HL-60/S4 treated with phorbol 12-myristate 13-acetate at 8.2 ng/mL for 4 days and 3 days (cell line): ENCODE measurements around the gene NELL2.
"Not testable (repeated sequence)": the region's sequence is repeated elsewhere in the genome, so short reads cannot be mapped to it uniquely, and the experiment has no call there.

Source experiments
- in situ Hi-C: fragments of 300-500 bp; cut with MboI; formaldehyde crosslinking; loops from 2 replicates; pipeline ENCODE4 v1.15.0; 2022; ENCODE audit warnings: low sequenced_read_pairs

Gene NELL2

DNA sequence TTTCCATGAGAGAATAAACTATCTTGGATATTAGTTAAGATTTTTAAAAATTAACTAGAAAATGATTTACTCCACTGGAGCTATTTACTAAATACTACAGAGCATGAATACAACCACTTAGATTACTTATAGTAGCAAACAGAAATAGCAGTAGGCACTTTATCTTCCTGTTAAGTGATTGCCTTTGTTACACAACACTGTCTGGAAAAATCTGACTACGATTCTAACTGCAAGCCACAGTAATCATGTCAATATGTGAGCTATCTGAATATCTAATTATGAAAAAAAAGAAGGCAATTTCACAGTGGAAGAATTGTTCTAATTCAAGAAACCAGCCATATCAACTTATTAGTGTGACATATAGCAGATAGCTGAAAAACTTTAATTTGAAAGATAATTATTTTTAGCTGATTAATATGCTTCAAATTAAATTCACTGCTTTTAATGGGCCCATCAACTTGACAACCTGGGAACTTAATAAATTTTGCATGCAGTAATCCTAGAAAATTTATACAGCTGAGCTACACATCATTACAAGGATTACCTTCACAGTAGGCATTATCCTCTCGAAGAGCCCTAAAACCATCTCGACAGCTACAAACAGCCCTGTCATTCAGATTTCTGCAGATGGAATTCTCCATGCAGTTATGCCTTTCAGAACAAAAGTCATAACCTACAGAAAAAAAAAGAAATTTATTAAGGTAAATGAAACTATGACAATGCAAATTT, 172.8 kb downstream of the NELL2 start:
- in situ Hi-C loops: no loop called here

DNA sequence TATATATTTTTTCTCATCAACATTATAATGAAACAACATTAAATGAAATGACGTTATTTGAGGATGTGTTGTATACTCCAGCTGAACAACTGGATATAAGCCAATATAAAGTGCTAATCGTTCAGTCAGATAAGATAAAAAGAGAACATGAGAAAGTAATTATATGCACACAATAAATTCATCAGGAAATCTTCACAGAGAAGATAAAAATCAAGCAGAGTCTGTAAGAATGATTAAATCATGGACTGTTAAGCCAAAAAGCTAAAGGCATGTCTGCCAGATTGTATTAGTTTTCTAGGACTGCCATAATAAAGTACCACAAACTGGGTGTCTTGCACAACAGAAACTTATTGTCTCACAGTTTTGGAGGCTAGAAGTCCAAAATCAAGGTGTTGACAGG, 178.6 kb downstream of the NELL2 start:
- in situ Hi-C loops: no loop called here

DNA sequence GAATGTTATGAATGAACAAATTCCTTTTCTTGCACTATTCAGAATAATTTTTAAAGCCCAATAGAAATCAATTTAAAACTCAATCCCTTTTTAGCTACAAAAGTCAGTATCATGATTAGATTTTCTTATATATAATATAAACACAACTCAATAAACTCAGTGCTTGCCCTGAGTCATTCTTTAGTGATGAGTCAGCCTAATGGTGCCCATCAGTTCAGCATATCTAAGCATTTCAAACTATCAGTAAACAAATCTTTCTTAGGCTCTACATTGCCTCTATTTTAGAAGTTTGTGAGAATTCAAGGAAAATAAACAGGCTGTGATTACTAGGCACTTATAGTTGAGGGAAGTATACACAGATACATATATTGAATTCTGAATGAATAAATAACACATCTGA, 179.6 kb downstream of the NELL2 start:
- in situ Hi-C loops: no loop called here

DNA sequence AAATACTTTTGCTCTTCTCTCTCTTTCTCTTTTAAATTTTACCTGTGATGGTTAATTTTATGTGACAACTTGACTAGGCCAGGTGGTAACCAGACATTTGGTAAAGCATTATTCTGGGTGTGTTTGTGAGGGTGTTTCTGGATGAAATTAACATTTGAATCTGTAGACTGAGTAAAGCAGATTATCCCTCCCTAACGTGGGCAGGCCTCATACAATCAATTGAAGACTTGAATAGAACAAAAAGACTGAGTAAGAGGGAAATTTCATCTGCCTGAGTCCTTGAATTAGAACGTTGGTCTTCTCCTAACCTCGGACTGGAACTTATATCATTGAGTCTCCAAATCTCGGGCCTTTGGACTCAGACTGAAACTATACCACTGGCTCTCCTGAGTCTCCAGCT, 182.1 kb downstream of the NELL2 start:
- in situ Hi-C loops: no loop called here

DNA sequence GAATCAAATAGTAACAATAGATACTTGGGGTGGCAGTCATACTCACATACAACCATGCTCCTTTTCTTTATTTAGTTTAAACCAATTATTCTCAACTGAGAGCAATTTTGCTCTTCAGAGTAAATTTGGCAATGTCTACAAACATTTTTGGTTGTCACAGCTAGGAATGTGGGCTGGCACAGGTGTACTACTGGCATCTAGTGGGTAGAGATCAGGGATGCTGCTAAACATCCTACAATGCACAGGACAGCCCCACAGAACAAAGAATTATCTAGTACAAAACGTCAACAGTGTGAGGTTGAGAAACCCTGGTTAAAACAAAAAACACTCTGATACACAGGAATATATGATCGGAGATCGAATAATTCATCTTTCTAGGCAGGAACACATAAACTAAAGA, 186.5 kb downstream of the NELL2 start:
- in situ Hi-C loops: no loop called here

DNA sequence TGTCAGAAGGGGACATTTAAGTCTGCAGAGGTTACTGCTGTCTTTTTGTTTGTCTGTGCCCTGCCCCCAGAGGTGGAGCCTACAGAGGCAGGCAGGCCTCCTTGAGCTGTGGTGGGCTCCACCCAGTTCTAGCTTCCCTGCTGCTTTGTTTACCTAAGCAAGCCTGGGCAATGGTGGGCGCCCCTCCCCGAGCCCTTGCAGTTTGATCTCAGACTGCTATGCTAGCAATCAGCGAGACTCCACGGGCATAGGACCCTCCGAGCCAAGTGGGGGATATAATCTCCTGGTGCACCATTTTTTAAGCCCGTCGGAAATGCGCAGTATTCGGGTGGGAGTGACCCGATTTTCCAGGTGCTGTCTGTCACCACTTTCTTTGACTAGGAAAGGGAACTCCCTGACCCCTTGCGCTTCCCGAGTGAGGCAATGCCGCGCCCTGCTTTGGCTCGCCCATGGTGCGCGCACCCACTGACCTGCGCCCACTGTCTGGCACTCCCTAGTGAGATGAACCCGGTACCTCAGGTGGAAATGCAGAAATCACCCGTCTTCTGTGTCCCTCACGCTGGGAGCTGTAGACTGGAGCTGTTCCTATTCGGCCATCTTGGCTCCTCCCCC, 189.2 kb downstream of the NELL2 start:
- in situ Hi-C loops: not testable (repeated sequence)

DNA sequence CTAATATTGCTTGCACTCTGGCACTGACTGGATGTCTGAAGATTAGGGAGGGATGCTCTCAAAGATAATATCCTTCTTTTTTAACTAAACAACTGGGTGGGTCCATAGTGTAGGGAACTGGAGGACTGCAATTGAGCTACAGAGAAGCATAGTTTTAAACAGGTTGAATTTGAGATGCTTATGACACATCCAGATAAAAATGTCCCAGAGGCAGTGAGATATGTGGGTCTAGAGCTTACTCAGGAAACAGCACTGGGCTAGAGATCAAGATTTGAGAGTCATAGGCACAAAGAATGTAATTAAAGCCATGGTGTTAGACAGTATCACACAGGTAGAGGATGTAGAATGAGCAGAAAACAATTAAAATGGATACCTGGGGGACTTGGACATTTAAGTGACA, 198.4 kb downstream of the NELL2 start:
- in situ Hi-C loops: no loop called here

DNA sequence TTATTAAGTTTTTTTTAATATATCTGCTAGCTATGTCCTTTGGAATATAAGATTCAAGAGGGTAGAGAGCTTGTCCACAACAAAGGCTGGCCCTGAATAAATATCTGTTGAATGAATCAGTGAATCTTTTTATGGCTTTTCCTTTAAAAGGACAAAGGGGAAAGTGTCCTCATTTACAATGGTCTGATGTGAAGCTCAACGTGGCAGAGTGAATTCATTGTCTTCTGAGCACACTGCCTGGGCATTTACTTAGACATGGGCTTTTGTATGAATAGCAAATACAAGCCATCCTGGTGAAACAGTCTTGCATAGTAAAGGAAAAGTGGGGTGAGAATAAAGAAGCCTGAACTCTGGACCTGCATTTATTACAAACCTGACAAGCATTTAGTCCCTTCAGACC, 201.2 kb downstream of the NELL2 start:
- in situ Hi-C loops: no loop called here

DNA sequence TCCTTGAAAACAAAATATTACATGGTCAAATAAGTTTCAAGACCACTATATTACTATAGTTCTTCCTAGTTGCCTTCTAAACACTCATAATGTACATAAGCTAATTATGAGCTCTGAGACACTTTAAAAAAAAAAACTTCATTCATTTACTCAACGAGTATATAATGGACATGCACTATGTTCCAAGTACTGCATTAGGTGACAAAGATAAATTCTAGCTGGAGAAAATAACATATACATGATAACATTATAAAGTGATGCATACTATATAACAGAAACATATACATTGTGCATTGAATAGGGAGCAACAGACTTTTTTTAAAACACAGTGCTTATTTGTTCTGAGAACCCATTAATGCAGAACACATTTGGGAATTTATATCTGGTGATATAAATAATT, 202.3 kb downstream of the NELL2 start:
- in situ Hi-C loops: no loop called here

DNA sequence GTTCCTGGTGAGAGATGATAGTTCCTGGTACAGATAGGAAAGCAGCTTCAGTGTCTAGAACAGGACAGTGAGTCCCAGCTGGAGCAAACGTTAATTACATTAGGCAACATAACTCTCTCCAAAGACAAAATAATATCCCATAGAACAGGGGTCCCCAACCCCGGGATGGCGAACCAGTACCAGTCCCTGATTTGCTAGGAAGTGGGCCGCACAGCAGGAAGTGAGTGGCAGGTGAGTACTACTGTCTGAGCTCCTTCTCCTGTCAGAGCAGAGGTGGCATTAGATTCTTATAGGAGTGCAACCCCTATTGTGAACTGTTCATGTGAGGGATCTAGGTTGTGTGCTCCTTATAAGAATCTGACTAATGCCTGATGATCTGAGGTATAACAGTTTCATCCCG, 204.1 kb downstream of the NELL2 start:
- in situ Hi-C loops: no loop called here

DNA sequence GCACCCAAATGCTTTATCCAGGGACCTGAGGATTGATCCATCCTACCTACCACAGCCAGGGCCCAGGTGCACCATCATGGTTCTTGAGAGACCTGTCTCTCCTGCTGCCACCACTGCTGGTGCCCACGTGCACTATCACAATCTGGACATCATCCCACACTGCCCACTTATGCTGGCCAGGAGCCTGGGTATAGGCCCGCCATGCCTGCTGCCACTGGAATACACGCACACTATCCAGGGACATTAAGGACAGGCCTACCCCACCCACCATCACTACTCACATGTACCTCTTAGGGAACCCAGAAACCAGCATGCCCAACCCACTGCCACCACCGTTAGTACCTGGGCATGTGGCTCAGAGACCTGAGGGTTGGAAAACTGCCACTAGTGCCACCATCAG, 207.7 kb downstream of the NELL2 start:
- in situ Hi-C loops: no loop called here

DNA sequence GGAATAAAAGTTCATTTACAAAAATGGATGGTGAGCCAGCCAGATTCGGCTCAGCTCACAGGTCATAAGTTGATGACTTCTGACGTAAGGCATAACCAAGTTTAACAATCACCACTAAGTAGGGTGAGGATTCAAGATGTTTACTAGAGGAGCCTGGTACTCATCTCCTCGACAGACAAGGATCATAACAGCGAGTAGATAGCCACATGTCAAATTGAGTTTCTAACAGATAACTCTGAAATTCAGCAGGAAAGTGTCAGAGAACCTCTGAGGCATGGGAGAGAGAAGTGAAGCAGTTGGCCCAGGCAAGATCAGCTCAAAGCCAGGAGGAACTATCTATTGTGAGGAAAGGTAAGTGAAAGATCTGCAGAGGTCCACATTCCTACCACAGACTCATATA, 208.7 kb downstream of the NELL2 start:
- in situ Hi-C loops: no loop called here

DNA sequence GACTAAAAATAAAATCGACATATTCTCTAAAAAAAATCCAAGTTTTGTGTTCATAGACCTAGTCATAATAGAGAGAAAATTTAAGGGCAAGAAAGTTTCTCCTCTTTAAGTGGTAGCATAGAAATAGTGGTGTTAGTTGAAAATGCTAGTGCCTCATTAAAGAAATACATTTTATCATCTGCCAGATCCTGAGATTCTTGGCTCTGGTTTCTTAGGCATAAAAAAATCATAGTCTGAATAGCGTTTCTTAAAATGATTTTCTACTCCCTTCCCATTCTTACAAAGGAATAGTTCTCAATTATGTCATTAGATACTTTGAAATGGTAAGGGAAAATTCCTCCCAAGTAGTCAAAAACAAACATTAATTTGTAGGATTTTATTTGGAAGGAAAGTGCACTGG, 212.8 kb downstream of the NELL2 start:
- in situ Hi-C loops: no loop called here

DNA sequence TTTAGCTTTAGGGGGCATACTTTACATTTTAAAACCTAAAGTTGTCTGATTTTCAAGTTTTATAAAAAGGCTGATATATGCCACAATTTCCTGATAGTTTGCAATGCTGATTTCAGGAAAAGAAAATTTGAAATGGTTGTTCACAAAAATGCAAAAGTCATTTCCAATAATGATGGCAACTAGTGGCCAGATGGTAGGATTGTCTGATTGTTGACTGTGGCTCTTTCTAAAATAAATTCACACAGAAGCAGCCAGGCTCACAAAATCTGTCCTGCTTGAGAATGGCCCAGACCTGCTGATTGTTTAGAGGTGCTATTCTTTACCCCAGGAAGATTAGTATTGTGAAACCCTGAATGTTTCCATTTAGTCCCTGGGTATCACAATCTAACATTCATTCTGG, 220.3 kb downstream of the NELL2 start:
- in situ Hi-C loops: no loop called here

DNA sequence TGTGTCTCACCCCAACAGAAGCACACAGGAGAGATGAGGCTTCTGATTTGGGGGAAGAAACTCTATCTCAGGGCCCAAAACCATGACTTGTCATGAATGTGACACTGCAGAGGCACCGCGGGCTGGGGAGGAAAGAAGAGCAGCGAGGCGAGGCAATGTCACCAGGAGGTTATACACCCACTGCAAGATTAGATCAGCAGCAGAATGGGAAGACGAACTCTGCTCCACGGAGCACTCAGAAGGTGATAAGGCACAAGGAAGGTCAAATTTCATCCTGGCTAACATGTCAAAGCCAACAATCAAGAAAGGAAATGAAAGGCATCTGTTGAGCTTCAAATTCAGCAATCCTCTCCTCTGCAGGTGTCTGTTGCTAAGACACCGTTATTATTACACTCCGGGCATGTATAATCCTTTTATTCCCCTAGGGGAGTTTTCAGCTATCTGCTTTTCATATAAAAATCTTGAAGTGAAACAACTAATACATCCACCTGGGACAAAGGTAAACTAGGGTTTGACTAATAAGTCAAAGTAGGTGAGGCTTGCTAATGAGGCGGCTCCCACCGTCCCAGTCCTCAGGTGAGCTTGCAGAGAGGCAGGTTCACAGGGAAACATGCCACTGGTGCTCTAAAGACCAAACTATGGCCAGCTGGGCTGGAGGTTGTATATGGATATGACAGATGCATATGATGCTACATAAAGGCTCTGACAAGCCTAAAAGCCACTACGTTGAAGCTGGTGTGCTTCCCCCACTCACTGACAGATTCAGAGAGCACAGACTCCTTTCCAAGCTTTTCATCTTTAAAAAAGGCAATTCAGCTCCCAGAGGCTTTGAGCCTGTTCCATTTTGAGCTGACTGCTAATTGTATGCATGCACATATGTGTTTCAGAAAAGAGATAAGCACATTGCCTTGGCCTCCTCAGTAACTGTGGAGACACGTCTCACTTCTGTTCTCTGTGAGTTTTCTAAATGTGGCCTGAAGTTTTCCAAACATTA, 221.2 kb downstream of the NELL2 start:
- in situ Hi-C loops: no loop called here

DNA sequence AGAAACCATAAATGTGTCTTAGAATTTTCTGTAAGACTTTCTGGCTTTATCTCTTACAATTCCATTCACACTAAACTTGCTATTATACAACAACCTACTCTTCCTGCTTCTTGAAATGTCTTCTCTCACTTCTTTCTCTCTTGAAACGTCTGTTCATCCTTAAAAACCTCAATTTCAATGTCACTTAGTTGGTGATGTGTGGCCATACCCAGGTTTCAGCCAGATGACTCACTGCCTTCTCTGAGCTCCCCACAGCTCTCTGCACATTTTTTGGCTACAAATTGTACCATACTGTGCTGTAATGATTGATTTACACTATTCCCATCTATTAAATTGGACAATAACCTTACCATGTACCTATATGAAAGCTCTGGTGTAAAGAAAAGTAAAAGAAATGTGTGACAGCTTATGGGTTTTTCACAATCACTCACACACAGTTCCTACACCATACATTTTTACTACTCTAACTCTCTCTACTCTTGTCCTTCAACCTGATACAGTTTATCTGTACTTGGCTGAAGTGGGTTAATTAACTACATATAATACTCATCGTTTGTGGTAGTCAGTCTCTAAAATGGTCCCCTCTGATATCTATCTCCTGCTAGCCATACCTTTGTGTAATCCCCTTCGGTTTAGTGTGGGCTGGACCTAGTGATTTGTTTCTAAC, 222.1 kb downstream of the NELL2 start:
- in situ Hi-C loops: no loop called here

DNA sequence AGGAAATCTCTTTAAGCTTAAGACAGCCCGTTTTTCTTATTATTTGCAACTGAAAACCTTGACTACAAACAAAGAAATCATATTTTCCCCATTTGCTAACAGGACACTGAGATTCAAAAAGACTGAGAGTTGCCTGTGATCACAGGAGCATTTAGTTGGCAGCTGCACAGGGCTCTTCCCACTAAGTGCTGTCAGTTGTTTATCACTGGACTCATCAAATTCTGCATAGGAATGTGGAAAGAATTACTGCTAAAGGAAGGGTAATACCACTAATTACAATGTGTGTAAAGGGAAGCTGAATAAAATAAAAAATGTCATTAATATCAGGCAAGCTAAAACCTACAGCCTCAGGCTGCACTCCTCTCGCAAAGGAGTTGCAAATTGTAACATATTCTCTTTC, 226.4 kb downstream of the NELL2 start:
- in situ Hi-C loops: no loop called here

DNA sequence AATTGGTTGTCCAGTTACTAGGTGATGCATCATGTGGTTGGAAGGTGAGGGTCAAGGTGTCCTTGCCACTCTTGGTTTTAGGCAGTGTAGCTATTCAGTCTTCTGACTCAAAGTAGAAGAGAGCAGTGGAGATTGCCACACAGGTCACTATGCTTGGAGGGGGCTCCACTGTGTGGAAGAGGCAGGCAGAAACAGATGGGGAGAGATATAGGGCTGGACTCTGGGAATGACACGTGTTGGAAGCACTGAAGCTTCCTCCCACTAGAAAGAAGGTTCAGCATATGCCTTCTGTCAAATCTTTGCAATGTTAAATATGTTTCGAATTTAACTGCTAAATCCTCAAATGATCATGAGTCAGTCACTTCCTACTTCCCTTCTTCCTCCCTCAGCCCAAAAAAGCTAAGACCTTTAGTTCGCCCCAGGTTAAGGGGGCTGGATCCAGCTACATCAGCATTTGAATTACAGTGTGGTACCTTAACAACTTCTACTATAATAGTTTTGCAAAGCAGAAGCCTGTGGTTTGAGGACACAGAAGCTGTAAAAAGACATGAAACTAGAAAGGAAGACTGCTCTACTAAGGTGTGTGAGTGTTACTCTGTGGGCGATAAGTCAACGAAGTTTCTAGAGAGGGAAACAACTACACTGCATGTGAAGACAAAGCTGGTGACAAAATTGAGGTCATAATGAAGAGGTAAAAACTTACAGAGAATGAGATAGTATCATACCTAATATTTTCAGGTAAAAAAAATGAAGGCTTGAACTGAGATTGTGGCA, 228.0 kb downstream of the NELL2 start:
- in situ Hi-C loops: no loop called here

DNA sequence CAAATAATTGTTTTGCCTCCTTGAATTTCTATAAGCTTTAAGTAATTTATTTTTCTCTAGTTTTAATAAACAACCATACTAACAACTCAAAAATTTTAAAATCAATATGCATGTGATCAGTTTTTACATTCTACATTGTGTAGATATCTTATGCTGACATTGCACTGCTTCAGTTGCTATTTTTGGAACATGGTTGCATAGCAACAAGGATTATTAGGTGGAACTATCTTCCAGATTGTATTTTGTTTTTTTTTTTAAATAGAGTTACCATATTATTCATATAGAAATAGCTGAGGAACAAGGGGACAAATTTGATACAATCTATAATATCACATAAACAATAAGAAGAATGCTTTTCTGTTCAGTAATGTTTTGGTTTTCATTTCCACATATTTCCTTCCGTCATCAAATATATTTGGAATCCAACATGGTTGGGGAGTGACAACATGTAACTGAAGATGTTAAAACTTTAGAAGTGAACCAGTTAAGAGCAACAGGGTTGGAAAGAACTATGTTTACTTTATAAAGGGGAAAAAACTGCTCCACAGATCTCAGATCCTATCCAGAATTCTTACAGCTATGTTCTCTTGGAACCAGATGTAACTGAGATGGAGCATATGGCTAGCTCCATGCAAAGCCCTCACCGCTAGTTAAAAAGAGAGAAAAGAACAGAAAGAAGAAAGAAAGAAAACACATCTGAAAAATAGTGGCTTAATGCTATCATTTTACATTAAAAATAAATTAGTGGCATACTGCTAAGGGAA, 235.5 kb downstream of the NELL2 start:
- in situ Hi-C loops: no loop called here

DNA sequence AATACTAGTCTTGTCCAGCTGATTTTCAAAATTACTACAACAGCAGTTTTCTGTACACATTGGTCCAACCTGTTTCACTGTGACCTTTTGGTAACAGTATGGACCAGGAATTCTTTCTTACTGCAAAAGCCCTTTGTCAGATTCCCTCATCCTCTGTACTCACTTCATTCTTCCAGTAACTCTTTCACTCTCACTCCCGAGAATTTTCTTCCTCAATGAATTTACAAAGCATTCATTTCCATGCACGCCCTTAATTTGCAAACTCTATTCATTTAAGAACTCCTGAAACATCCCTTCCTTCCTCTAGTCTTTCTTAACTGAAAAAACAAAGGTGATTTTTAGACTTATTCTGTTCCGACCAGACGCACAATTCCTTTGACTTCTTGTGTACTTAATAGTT, 238.2 kb downstream of the NELL2 start:
- in situ Hi-C loops: no loop called here
